Left ventricle myocardium inferior (tissue), 1 donor: Measurements from ENCODE around the gene TBXAS1. TPM values are rescaled to one million over a fixed set of nuclear protein-coding genes. Genes with fewer than 3 reads are reported as not detected.

Experiments used
- DNase-seq: peaks from one replicate; pipeline ENCODE4 v3.0.0-alpha.2; 2020
- H3K27ac ChIP-seq: fragments of 200-600 bp; replicated peaks from 2 replicates; pipeline ENCODE4 v1.8.0; 2021
- H3K27me3 ChIP-seq: fragments of 200-600 bp; 2 replicates; pipeline ENCODE4 v1.8.0; 2021; ENCODE audit warnings: low read depth
- H3K36me3 ChIP-seq: fragments of 200-600 bp; 2 replicates; pipeline ENCODE4 v1.8.0; 2021
- H3K4me1 ChIP-seq: fragments of 200-600 bp; 2 replicates; pipeline ENCODE4 v1.8.0; 2021
- H3K4me3 ChIP-seq: fragments of 200-600 bp; 2 replicates; pipeline ENCODE4 v1.8.0; 2021; ENCODE audit warnings: mild to moderate bottlenecking, moderate library complexity
- H3K9me3 ChIP-seq: fragments of 200-600 bp; replicated peaks from 2 replicates; pipeline ENCODE4 v1.8.0; 2021
- CTCF ChIP-seq: fragments of 200-600 bp; IDR thresholded peaks from 2 replicates; pipeline ENCODE4 v1.8.0; 2021; ENCODE audit warnings: antibody characterized with exemption, mild to moderate bottlenecking, borderline replicate concordance
- intact Hi-C: fragments of 100-400 bp; cut with micrococcal nuclease; formaldehyde crosslinking; loops from one replicate; pipeline ENCODE4 v1.11.0; 2022
- total RNA-seq: library from RNA; stranded (reverse); fragmentation: NEBNext Ultra II Directional; extraction: Animal tissue kit (Norgen Biotek cat#: 25700); gene quantifications from one replicate; pipeline ENCODE4 v1.2.1, GENCODE V29; 2021
- donor health status: DM: no; HTN: yes; CAD: no; lungs with severe emphysema.

Gene TBXAS1
- total RNA-seq, 1 donor from 2014 or later, result 3.9 TPM

- intact Hi-C loops, result no loop called here
- H3K4me1 ChIP-seq, result no peaks in the 10 kb centered on the region
- H3K36me3 ChIP-seq, result no peaks in the 10 kb centered on the region
- no peak for TF ChIP-seq CTCF
- peaks cover 25% of the 10 kb centered on the region for H3K9me3 ChIP-seq
- H3K4me3 ChIP-seq, result no peak overlapping the region
- peaks cover 17% of the 10 kb centered on the region for H3K27me3 ChIP-seq
- no peak overlapping the region for H3K27ac ChIP-seq
- no peak for DNase-seq
Measured at GRCh38 chr7:139942636-139943035, 113.6 kb downstream of the TBXAS1 start.

DNA sequence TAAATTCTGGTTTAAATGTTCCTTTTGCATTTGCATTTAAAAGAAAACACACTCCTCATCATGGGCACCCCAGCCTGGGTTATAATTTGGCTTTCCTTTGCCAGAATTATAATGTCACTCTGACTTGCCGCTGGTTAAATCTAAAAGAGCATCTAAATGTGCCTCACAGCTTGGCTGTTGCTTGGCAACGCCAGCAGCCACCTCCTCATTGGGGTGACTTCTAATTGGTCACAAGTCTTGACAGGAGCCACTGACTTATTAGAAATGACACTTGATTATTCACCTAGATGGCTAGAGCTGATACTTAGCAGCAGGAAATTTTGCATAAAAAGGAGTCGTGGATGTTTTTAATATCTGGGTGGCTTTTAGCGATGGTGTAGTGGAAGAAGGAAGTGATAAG, 114.3 kb downstream of the TBXAS1 start:
- no peak for TF ChIP-seq CTCF
- Histone ChIP-seq H3K4me3 (no peak overlapping the region), H3K27me3 (peaks cover 12% of the 10 kb centered on the region), H3K36me3 (no peaks in the 10 kb centered on the region), H3K4me1 (no peaks in the 10 kb centered on the region), H3K27ac (no peak overlapping the region), H3K9me3 (peaks cover 31% of the 10 kb centered on the region)
- intact Hi-C loops, result no loop called here
- no peak for DNase-seq

DNA sequence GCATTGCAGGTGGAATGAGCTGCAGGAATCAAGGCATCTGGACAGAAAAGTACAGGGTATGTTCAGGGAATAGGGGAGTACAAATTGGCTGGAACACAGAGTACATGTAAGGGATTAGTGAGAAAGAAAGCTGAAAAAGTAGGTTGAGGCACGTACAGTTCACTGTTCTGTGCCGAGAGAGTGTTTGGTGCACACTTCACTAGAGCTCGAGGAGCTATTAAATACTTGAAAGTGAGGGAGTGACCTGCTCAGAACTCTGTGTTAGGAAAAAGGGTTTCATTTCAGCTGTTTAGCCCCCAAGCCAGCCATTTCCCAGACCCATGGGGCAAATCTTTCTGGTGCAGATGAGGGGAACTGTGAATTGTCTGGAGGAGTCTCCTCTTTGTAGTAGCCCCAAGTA, 115.2 kb downstream of the TBXAS1 start:
- DNase-seq, result no peak
- H3K27ac ChIP-seq, result no peak overlapping the region
- H3K27me3 ChIP-seq, result peaks cover 12% of the 10 kb centered on the region
- intact Hi-C loops, result no loop called here
- H3K4me3 ChIP-seq, result no peak overlapping the region
- peaks cover 31% of the 10 kb centered on the region for H3K9me3 ChIP-seq
- H3K4me1 ChIP-seq, result no peaks in the 10 kb centered on the region
- no peaks in the 10 kb centered on the region for H3K36me3 ChIP-seq
- no peak for TF ChIP-seq CTCF

- no peak for DNase-seq
- no peaks in the 10 kb centered on the region for H3K36me3 ChIP-seq
- peaks cover 6% of the 10 kb centered on the region for H3K27me3 ChIP-seq
- H3K27ac ChIP-seq, result no peak overlapping the region
- H3K4me1 ChIP-seq, result no peaks in the 10 kb centered on the region
- TF ChIP-seq CTCF, result no peak
- intact Hi-C loops, result no loop called here
- H3K9me3 ChIP-seq, result peaks cover 31% of the 10 kb centered on the region
- H3K4me3 ChIP-seq, result no peak overlapping the region
Measured at GRCh38 chr7:139946533-139946932, 117.5 kb downstream of the TBXAS1 start.

GRCh38 chr7:139947021-139947420, 118.0 kb downstream of the TBXAS1 start:
- DNase-seq, result no peak
- Histone ChIP-seq H3K4me3 (no peak overlapping the region), H3K36me3 (no peaks in the 10 kb centered on the region), H3K27me3 (peaks cover 6% of the 10 kb centered on the region), H3K9me3 (peaks cover 31% of the 10 kb centered on the region), H3K4me1 (no peaks in the 10 kb centered on the region), H3K27ac (no peak overlapping the region)
- TF ChIP-seq CTCF, result no peak
- intact Hi-C loops, result no loop called here

DNA sequence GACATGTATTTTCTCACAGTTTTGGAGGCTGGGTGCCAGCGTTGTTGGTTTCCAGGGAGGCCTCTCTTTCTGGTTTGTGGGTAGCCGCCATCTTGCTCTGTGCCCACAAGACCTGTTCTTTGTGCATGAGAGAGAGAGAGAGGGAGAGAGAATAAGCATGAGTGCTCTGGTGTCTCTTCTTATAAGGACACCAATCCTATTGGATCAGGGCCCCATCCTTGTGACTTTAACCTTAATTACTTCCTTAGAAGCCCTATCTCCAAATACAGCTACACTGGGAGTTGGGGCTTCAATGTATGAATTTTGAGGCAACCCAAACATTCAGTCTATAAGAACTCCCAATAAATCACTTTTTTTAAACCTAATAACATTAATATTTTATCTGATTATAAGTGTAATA, 119.1 kb downstream of the TBXAS1 start:
- peaks cover 6% of the 10 kb centered on the region for H3K27me3 ChIP-seq
- DNase-seq, result no peak
- no peaks in the 10 kb centered on the region for H3K4me1 ChIP-seq
- no peaks in the 10 kb centered on the region for H3K36me3 ChIP-seq
- no peak overlapping the region for H3K4me3 ChIP-seq
- no peak for TF ChIP-seq CTCF
- H3K9me3 ChIP-seq, result peaks cover 31% of the 10 kb centered on the region
- no peak overlapping the region for H3K27ac ChIP-seq
- intact Hi-C loops, result no loop called here
